Stimulated activated CD4-positive, alpha-beta T cell treated with anti-CD3 and anti-CD28 coated beads, TNF-alpha, amount 100 ng/mL, for 48 hours (primary cell): ENCODE measurements around the gene SAAL1.
"Not testable (repeated sequence)": the region's sequence is repeated elsewhere in the genome, so short reads cannot be mapped to it uniquely, and the experiment has no call there.

Source experiments
- DNase-seq, 3 donors: peaks; one replicate each; pipeline ENCODE4 v3.0.0-alpha.2; 2020; ENCODE audit warnings: low read depth in 3 of 3

Gene SAAL1

DNA sequence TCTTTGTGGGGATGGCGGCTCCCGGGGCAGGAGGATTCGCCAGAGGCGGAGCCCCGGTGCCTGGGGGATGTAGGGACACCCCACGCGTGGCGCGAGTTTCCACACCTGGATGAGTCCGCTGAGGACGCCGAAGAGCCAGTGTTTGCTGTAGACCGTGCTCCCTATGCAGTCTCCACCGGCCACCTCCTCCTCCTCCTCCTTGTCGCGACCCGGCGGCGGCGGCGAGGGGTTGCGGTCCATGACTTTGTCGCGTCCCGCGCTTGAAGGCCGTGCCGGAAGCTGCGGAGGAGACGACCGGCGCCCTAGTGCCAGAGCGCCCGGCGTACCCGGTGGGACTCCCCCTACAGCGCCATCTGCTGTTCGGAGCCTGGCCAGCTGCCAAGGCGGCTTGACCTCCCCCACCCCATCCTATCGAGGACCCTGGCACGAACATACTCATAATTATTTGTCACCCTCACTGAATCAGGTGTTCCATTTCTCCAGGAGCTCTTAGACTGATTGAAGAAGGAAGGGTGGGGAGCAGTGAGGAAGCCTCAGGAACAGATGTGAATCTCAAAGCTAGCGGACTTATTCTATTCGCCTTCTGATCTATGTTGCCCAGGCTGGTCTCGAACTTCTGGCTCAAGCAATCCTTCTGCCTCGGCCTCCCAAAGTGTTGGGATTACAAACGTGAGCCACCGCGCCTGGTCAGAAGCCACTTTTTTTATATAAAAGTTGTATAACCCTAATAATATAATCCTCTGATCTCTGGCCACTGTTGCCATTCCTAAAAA lies at the start of gene SAAL1:
Gene SAAL1, minus strand, starts transcription at position 281 of the 773 bp plus-strand sequence. Its CDS starts 41 bp downstream, at position 240.
- DNase-seq: peak; percentile 85 to 91 (median 86)

DNA sequence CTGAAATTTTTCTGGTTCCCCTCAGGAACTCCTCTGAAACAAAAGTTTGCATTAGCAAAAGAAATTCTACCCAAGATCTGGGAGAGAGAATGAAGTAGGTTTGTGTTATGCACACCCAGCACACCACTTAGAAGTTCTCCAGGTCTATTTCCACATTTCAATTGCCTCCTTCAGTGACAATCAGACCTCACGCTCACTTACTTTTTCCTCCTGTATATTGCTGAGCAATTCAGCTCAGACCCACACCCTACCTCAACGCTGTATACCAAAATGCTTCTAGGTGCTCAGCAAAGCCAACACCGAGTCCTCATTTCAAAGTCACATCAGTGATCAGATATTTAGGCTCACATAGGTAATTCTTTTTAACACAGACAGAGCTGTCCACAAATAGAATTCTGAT lies 45.7 kb upstream of the SAAL1 start:
- DNase-seq: no peak

DNA sequence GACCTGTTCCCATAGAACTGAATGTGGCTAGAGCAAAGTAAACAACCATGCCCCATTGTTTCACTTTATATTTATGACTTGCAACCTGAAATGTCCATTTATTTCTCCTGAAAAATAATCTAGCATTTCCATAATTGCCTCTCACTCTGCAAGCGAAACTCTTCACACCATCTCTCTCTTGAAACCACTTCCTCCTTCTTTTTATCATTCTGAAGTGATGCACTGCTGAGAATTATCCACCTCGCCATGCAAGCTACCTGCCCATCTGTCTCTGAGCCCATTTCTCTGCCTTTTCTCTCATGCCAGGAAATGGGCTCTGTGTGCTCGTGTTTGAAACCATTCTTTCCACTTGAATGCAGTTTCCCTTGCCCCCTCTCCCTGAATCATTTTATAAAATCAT lies 40.0 kb upstream of the SAAL1 start:
- no peak for DNase-seq

- no peak for DNase-seq
These were observed 39.1 kb upstream of the SAAL1 start for GRCh38 chr11:18145025-18145424.

DNA sequence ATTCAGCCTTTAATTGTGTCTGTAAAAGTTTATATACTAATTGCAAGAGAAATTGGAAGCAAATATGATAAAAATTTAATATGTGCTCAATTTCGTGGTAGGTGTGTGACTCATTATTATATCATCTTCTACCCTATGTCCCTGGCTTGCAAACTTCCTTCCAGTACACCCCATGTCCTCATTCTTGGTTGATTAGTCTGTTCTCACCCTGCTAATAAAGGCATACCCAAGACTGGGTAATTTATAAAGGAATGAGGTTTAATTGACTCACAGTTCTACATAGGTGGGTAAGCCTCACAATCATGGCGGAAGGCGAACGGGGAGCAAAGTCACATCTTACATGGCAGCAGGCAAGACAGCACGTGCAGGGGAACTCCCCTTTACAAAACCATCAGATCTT lies 38.4 kb upstream of the SAAL1 start:
- no peak for DNase-seq

DNA sequence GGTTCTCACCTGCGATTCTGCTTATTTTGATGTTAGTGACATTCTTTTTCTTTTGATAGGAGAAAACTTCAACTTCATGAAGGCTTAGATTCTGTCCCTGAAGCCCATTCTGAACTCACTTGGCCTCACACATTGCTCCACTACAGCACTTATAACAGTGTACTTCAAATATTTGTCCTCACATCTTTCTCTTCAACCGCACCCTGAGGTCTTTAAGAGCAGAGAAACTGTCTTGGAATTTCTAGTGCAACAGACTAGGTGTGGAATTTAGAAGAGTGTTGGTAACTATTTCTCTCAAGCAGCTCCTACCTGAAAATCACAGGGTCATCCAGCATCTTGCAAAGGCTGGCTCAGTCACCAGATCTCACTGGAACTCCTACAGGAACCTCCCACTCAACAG lies 34.3 kb upstream of the SAAL1 start:
- DNase-seq: no peak

- DNase-seq: no peak
These were observed 31.4 kb upstream of the SAAL1 start for GRCh38 chr11:18137186-18137800.

DNA sequence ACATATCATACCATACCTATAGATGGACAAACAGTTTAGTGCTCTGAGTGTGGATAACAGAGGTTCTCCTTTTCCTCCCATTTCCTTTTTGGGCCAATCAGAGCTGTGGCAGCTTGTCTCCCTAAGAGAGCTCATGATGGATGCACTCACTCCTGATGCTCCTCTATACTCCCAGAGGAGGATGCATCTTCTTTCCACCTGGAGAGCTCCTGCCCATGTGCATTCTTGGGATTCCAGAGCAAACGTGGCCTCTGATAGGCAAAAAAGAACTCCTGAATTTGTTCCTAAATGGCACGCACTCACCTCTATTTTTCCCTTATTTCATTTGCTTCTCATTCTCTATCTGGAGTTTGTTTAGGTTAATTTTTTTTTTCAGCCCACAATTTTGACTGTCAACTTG lies 29.4 kb upstream of the SAAL1 start:
- DNase-seq: no peak

GRCh38 chr11:18132341-18132740 lies 26.5 kb upstream of the SAAL1 start, which contains the start of gene MRGPRX3:
Gene MRGPRX3 (plus strand): TSS chr11:18132571. CDS start chr11:18137203, 4,632 bp downstream.
- DNase-seq: no peak

DNA sequence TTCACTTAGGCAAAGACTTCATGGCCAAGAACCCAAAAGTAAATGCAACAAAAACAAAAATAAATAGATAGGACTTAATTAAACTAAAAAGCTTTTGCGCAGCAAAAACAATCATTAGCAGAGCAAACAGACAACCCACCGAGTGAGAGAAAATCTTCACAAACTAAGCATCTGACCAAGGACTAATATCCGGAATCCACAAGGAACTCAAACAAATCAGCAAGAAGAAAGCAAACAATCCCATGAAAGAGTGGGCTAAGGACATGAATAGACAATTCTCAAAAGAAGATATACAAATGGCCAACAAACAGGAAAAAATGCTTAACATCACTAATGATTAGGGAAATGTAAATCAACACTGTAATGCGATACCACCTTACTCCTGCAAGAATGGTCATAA lies 25.2 kb upstream of the SAAL1 start:
- DNase-seq: not testable (repeated sequence)

DNA sequence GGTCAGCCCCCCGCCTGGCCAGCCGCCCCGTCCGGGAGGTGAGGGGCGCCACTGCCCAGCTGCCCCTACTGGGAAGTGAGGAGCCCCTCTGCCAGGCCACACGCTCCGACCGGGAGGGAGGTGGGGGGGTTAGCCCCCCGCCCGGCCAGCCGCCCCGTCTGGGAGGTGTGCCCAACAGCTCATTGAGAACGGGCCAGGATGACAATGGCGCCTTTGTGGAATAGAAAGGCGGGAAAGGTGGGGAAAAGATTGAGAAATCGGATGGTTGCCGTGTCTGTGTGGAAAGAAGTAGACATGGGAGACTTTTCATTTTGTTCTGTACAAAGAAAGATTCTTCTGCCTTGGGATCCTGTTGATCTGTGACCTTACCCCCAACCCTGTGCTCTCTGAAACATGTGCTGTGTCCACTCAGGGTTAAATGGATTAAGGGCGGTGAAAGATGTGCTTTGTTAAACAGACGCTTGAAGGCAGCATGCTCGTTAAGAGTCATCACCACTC lies 15.5 kb upstream of the SAAL1 start:
- not testable (repeated sequence) for DNase-seq

- DNase-seq: peak; percentile 33 to 44 (median 36)
These were observed 9.7 kb upstream of the SAAL1 start for GRCh38 chr11:18115360-18116127.

GRCh38 chr11:18111005-18111404 lies 5.1 kb upstream of the SAAL1 start:
- DNase-seq: no peak

GRCh38 chr11:18108254-18108653 lies 2.4 kb upstream of the SAAL1 start:
- DNase-seq: no peak

- DNase-seq: no peak
These were observed 806 bp upstream of the SAAL1 start for GRCh38 chr11:18106688-18107087.

GRCh38 chr11:18105086-18105801 lies 638 bp downstream of the SAAL1 start:
- no peak for DNase-seq

DNA sequence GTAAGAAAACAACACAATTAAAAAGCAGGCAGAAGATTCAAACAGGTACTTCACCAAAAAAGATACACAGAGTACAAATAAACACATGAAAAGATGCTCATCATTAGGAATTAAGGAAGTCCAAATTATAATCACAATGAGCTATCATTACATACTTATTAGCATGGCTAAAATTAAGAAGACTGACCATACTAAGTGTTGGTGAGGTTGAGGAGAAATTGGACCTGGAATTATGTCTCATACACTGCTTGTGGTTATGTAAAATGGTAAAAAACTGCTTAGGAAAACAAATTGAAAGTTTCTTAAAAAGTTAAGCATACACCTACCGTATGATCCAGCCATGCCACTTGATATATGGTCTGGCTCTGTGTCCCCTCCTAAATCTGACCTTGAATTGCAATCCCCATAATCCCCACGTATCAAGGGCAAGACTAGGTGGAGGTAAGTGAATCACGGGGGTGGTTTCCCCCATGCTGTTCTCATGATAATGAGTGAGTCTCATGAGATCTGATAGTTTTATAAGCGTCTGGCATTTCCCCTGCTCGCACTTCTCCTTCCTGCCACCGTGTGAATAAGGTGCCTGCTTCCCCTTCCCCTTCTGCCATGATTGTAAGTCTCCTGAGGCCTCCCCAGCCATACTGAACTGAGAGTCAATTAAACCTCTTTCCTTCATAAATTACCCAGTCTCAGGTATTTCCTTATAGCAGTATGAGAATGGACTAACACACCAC lies 4.8 kb downstream of the SAAL1 start:
- DNase-seq: no peak

DNA sequence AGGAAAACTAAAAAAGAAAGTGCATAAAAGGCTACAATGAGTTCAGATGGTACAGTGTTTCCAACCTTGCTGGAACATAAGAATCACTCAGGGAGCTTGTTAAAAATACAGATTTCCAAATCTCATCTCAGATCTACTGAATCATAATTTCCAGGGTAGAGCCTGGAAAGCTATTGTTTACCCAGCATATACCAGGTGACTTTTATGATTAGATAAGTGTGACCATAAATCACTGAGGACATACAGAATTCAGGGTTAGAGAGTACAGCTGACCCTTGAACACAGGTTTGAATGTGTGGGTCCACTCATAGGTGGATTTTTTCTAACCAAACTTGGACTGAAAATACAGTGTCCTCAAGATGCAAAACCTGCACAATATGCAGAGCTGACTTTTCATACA lies 11.9 kb downstream of the SAAL1 start:
- DNase-seq: no peak

DNA sequence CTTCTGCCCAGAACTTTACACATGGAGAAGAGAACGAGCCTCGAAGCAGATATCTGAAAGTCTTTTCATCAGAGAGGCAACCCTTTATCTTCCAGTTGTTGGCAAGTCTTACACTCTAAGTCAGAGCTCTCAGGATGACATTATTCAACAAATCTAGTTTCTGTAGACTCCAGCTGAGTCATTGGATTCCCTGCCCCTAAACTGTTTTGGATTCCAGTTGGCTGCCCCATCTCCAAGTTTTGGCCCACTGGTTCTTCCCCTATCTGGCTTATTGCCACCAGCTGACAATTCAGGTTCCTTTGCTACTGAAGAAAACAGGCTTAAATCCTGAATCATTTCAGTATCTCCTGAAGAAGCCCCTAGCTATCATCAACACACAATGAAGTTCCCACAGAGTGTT lies 14.2 kb downstream of the SAAL1 start:
- no peak for DNase-seq

- DNase-seq: no peak
These were observed 16.9 kb downstream of the SAAL1 start for GRCh38 chr11:18088966-18089365.

- DNase-seq: no peak
These were observed 17.5 kb downstream of the SAAL1 start for GRCh38 chr11:18088366-18088765.
